GM19468 (cell line): ENCODE data around the gene ARAP2.

ENCODE experiments used
- ATAC-seq: cut with Tn5 transposase; IDR thresholded peaks from one replicate; pipeline ENCODE4 v1.9.1; 2021; ENCODE audit warnings: mild to moderate bottlenecking, moderate library complexity, moderate number of reproducible peaks; ENCODE audit not compliant: unreplicated experiment; ENCODE audit errors: extremely low read depth

The ARAP2 gene

GRCh38 chr4:36220776-36221175, 23.5 kb downstream of the ARAP2 start:
- ATAC-seq = no peak

- ATAC-seq = no peak
These were observed 26.2 kb downstream of the ARAP2 start for GRCh38 chr4:36218121-36218520.

GRCh38 chr4:36215627-36216026, 28.7 kb downstream of the ARAP2 start:
- no peak for ATAC-seq

- ATAC-seq = no peak
These were observed 29.4 kb downstream of the ARAP2 start for GRCh38 chr4:36214735-36215485.

GRCh38 chr4:36213977-36214376, 30.3 kb downstream of the ARAP2 start:
- no peak for ATAC-seq

GRCh38 chr4:36211084-36211483, 33.2 kb downstream of the ARAP2 start:
- ATAC-seq = no peak

GRCh38 chr4:36209941-36210649, 34.2 kb downstream of the ARAP2 start:
- no peak for ATAC-seq

- ATAC-seq = peak; percentile 51
These were observed 35.3 kb downstream of the ARAP2 start for GRCh38 chr4:36208893-36209473.

GRCh38 chr4:36207831-36208520, 36.3 kb downstream of the ARAP2 start:
- ATAC-seq = no peak

- ATAC-seq = no peak
These were observed 36.9 kb downstream of the ARAP2 start for GRCh38 chr4:36207367-36207766.

GRCh38 chr4:36206603-36207311, 37.6 kb downstream of the ARAP2 start:
- ATAC-seq = no peak

- no peak for ATAC-seq
These were observed 38.3 kb downstream of the ARAP2 start for GRCh38 chr4:36206012-36206411.

GRCh38 chr4:36198861-36199260, 45.5 kb downstream of the ARAP2 start:
- ATAC-seq = no peak

GRCh38 chr4:36198068-36198808, 46.1 kb downstream of the ARAP2 start:
- ATAC-seq = no peak

- ATAC-seq = no peak
These were observed 46.8 kb downstream of the ARAP2 start for GRCh38 chr4:36197501-36197900.

GRCh38 chr4:36196145-36196913, 48.0 kb downstream of the ARAP2 start:
- no peak for ATAC-seq

GRCh38 chr4:36192922-36193321, 51.4 kb downstream of the ARAP2 start:
- ATAC-seq = no peak

GRCh38 chr4:36189511-36190226, 54.6 kb downstream of the ARAP2 start:
- no peak for ATAC-seq
